HEK293 (cell line): ENCODE data around the gene CYB5B.

Experiments
- CTCF ChIA-PET: fragments of 350-600 bp; formaldehyde crosslinking; extraction: SDS; loops from one replicate; lab custom pipeline; 2021; ENCODE audit warnings: antibody characterized with exemption; lab: Yijun Ruan, JAX
- POLR2A ChIA-PET: fragments of 300-600 bp; formaldehyde crosslinking; extraction: SDS; loops from one replicate; lab custom pipeline; 2020; ENCODE audit warnings: antibody characterized with exemption, inconsistent platforms; lab: Yijun Ruan, JAX
- H3K27ac ChIP-seq: fragments of 200-500 bp; sonication (Bioruptor generic); 2 replicates; pipeline ENCODE4 v1.5.1; 2014; ENCODE audit warnings: low read depth, low read length, control low read depth, inconsistent platforms; ENCODE audit errors: extremely low read depth
- H3K36me3 ChIP-seq, 2 experiments: fragments of 200-500 bp in 1 of 2; sonication (Bioruptor generic) in 1 of 2; 1 replicate in 1 of 2; 2 replicates in 1 of 2; pipeline ENCODE4 v1.5.1; 2014 to 2017; ENCODE audit warnings: inconsistent platforms in 2 of 2, low read length in 2 of 2; ENCODE audit not compliant: control insufficient read depth in 2 of 2, insufficient read depth in 1 of 2
- H3K4me1 ChIP-seq: fragments of 200-500 bp; sonication (Bioruptor generic); 2 replicates; pipeline ENCODE4 v1.5.1; 2014; ENCODE audit warnings: mild to moderate bottlenecking, low read length, inconsistent platforms; ENCODE audit not compliant: control insufficient read depth, insufficient read depth
- H3K4me3 ChIP-seq: 2 replicates; pipeline ENCODE4 v1.5.1; 2011; ENCODE audit warnings: low read depth, mild to moderate bottlenecking, control low read depth, low read length, moderate library complexity
- H3K9me3 ChIP-seq: fragments of 200-500 bp; sonication (Bioruptor generic); 2 replicates; pipeline ENCODE4 v1.5.1; 2014; ENCODE audit warnings: low read depth, low read length, inconsistent platforms; ENCODE audit not compliant: control insufficient read depth, insufficient read depth
- GLI4 ChIP-seq: fragments of 450-650 bp; formaldehyde crosslinking; IDR thresholded peaks from 2 replicates; pipeline ENCODE4 v1.5.1; 2016; ENCODE audit warnings: missing biosample characterization, missing genetic modification characterization
- SETDB1 ChIP-seq: IDR thresholded peaks from one replicate; pipeline ENCODE4 v1.6.1; 2017; ENCODE audit warnings: mild to moderate bottlenecking, low read length, moderate library complexity, mixed read lengths; ENCODE audit not compliant: insufficient read length
- SP3 ChIP-seq: fragments of 450-650 bp; formaldehyde crosslinking; IDR thresholded peaks from 2 replicates; pipeline ENCODE4 v1.5.1; 2016; ENCODE audit warnings: missing biosample characterization, missing genetic modification characterization
- WT1 ChIP-seq: fragments of 450-650 bp; formaldehyde crosslinking; IDR thresholded peaks from 2 replicates; pipeline ENCODE4 v1.5.1; 2016; ENCODE audit warnings: missing biosample characterization, missing genetic modification characterization
- ZNF133 ChIP-seq: fragments of 450-650 bp; formaldehyde crosslinking; IDR thresholded peaks from 2 replicates; pipeline ENCODE4 v1.5.1; 2016; ENCODE audit warnings: missing biosample characterization, missing genetic modification characterization
- ZNF184 ChIP-seq: fragments of 450-650 bp; IDR thresholded peaks from 2 replicates; pipeline ENCODE4 v1.5.1; 2018; ENCODE audit warnings: missing biosample characterization, mild to moderate bottlenecking, missing genetic modification characterization
- ZNF223 ChIP-seq: fragments of 450-650 bp; formaldehyde crosslinking; IDR thresholded peaks from 2 replicates; pipeline ENCODE4 v1.5.1; 2016; ENCODE audit warnings: missing biosample characterization, missing genetic modification characterization
- ZNF391 ChIP-seq: fragments of 450-650 bp; formaldehyde crosslinking; IDR thresholded peaks from 2 replicates; pipeline ENCODE4 v1.5.1; 2016; ENCODE audit warnings: low read depth, missing biosample characterization, missing genetic modification characterization, borderline replicate concordance
- ZNF473 ChIP-seq: fragments of 450-650 bp; formaldehyde crosslinking; IDR thresholded peaks from 2 replicates; pipeline ENCODE4 v1.5.1; 2017; ENCODE audit warnings: missing biosample characterization, missing genetic modification characterization
- ZNF585B ChIP-seq: fragments of 450-650 bp; formaldehyde crosslinking; IDR thresholded peaks from 2 replicates; pipeline ENCODE4 v1.5.1; 2016; ENCODE audit warnings: missing biosample characterization, missing genetic modification characterization
- ZNF670 ChIP-seq: fragments of 450-650 bp; formaldehyde crosslinking; IDR thresholded peaks from 2 replicates; pipeline ENCODE4 v1.5.1; 2016; ENCODE audit warnings: missing biosample characterization, missing genetic modification characterization, low read depth
- ZNF843 ChIP-seq: fragments of 450-650 bp; formaldehyde crosslinking; IDR thresholded peaks from 2 replicates; pipeline ENCODE4 v1.5.1; 2016; ENCODE audit warnings: missing biosample characterization, missing genetic modification characterization
- TF ChIP-seq, protein P1 (sequence below): fragments of 450-650 bp; formaldehyde crosslinking; IDR thresholded peaks from 2 replicates; pipeline ENCODE4 v1.5.1; 2016; ENCODE audit warnings: missing biosample characterization, missing genetic modification characterization
- TF ChIP-seq, protein P2 (sequence below): fragments of 450-650 bp; formaldehyde crosslinking; IDR thresholded peaks from 2 replicates; pipeline ENCODE4 v1.5.1; 2016; ENCODE audit warnings: missing biosample characterization, missing genetic modification characterization
- TF ChIP-seq, protein P3 (sequence below): fragments of 450-650 bp; formaldehyde crosslinking; IDR thresholded peaks from 2 replicates; pipeline ENCODE4 v1.5.1; 2017; ENCODE audit warnings: missing biosample characterization, missing genetic modification characterization
- TF ChIP-seq, protein P4 (sequence below): fragments of 450-650 bp; formaldehyde crosslinking; conservative IDR thresholded peaks from 2 replicates; pipeline ENCODE4 v1.5.1; 2016; ENCODE audit warnings: low read depth, missing biosample characterization, missing genetic modification characterization
- TF ChIP-seq, protein P5 (sequence below): fragments of 450-650 bp; formaldehyde crosslinking; IDR thresholded peaks from 2 replicates; pipeline ENCODE4 v1.5.1; 2016; ENCODE audit warnings: missing biosample characterization, missing genetic modification characterization

Gene CYB5B

DNA sequence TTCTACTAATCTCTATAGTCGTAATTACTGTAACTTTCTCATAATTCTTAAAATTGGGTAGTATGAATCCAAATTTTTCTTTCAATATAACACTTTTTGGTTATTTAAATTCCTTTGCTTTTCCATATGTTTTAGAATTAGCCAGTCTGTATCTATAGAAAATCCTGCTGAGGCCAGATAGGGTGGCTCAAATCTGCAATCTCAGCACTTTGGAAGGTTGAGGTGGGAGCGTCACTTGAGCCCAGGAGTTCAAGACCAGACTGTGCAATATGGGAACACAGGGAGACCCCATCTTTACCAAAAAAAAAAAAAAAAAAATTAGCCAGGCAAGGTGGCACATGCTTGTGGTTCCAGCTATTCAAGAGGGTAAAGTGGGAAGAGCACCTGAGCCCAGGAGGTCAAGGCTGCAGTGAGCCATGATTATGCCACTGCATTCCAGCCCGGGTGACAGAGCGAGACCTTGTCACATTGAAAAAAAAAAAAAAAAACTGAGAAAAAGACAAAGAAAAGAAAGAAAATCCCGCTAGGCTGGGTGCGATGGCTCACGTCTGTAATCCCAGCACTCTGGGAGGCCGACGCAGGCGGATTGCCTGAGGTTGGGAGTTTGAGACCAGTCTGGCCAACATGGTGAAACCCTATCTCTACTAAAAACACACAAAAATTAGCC, 47.9 kb upstream of the CYB5B start:
- H3K27ac ChIP-seq: no peak overlapping the region
- POLR2A ChIA-PET: no interaction called here
- H3K4me3 ChIP-seq: no peak overlapping the region
- H3K36me3 ChIP-seq: peaks cover 42 to 75% of the 10 kb centered on the region in 2 experiments
- no peak for TF ChIP-seq ZNF391
- TF ChIP-seq, protein P1, sequence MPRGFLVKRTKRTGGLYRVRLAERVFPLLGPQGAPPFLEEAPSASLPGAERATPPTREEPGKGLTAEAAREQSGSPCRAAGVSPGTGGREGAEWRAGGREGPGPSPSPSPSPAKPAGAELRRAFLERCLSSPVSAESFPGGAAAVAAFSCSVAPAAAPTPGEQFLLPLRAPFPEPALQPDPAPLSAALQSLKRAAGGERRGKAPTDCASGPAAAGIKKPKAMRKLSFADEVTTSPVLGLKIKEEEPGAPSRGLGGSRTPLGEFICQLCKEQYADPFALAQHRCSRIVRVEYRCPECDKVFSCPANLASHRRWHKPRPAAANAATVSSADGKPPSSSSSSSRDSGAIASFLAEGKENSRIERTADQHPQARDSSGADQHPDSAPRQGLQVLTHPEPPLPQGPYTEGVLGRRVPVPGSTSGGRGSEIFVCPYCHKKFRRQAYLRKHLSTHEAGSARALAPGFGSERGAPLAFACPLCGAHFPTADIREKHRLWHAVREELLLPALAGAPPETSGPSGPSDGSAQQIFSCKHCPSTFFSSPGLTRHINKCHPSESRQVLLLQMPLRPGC (tag by site-specific recombination): no peak
- TF ChIP-seq ZNF133 (tag by site-specific recombination): no peak
- TF ChIP-seq ZNF843: no peak
- TF ChIP-seq, protein P2, sequence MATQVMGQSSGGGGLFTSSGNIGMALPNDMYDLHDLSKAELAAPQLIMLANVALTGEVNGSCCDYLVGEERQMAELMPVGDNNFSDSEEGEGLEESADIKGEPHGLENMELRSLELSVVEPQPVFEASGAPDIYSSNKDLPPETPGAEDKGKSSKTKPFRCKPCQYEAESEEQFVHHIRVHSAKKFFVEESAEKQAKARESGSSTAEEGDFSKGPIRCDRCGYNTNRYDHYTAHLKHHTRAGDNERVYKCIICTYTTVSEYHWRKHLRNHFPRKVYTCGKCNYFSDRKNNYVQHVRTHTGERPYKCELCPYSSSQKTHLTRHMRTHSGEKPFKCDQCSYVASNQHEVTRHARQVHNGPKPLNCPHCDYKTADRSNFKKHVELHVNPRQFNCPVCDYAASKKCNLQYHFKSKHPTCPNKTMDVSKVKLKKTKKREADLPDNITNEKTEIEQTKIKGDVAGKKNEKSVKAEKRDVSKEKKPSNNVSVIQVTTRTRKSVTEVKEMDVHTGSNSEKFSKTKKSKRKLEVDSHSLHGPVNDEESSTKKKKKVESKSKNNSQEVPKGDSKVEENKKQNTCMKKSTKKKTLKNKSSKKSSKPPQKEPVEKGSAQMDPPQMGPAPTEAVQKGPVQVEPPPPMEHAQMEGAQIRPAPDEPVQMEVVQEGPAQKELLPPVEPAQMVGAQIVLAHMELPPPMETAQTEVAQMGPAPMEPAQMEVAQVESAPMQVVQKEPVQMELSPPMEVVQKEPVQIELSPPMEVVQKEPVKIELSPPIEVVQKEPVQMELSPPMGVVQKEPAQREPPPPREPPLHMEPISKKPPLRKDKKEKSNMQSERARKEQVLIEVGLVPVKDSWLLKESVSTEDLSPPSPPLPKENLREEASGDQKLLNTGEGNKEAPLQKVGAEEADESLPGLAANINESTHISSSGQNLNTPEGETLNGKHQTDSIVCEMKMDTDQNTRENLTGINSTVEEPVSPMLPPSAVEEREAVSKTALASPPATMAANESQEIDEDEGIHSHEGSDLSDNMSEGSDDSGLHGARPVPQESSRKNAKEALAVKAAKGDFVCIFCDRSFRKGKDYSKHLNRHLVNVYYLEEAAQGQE (tag by site-specific recombination): no peak
- TF ChIP-seq, protein P3, sequence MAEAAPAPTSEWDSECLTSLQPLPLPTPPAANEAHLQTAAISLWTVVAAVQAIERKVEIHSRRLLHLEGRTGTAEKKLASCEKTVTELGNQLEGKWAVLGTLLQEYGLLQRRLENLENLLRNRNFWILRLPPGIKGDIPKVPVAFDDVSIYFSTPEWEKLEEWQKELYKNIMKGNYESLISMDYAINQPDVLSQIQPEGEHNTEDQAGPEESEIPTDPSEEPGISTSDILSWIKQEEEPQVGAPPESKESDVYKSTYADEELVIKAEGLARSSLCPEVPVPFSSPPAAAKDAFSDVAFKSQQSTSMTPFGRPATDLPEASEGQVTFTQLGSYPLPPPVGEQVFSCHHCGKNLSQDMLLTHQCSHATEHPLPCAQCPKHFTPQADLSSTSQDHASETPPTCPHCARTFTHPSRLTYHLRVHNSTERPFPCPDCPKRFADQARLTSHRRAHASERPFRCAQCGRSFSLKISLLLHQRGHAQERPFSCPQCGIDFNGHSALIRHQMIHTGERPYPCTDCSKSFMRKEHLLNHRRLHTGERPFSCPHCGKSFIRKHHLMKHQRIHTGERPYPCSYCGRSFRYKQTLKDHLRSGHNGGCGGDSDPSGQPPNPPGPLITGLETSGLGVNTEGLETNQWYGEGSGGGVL (tag by site-specific recombination): no peak
- TF ChIP-seq SETDB1: no peak
- TF ChIP-seq ZNF223 (tag by site-specific recombination): no peak
- no peak for TF ChIP-seq ZNF670
- no peak for TF ChIP-seq WT1
- TF ChIP-seq SP3 (tag by site-specific recombination): no peak
- TF ChIP-seq, all 188 proteins: peak for 0
- no peaks in the 10 kb centered on the region for H3K9me3 ChIP-seq
- CTCF ChIA-PET: interaction anchor here (0.6 to 0.7 kb wide), 3 partner anchors 8 to 189 kb away, joined by 3 to 4 read pairs (median 3); no protein-coding TSS in a partner anchor
- no peaks in the 10 kb centered on the region for H3K4me1 ChIP-seq

DNA sequence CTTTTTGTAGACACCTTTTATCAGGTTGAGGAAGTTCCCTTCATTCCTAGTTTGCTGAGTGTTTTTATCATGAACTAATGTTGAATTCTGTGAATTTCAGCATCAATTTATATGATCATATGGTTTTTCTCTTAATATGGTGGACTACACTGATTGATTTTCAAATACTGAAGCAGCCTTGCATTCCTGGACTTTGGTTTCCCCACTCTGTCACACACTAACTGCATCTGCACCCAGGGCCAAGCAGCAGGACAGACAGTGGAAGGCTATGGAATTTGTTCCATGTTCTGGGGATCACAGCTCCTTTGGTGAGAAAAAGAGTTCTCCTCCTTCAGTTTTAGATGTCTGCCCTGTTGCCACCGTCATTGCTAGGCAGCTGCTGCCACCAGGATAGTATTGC, 46.4 kb upstream of the CYB5B start:
- ChIA-PET CTCF (interaction anchor here (0.7 to 1.6 kb wide), 2 partner anchors 18 to 66 kb away, joined by 3 to 10 read pairs; no protein-coding TSS in a partner anchor), POLR2A (no interaction called here)
- no peaks in the 10 kb centered on the region for H3K9me3 ChIP-seq
- H3K27ac ChIP-seq: no peak overlapping the region
- no peak overlapping the region for H3K4me3 ChIP-seq
- H3K36me3 ChIP-seq: peaks cover 45 to 75% of the 10 kb centered on the region in 2 experiments
- H3K4me1 ChIP-seq: no peaks in the 10 kb centered on the region
- TF ChIP-seq GLI4 (tag by site-specific recombination) (no peak), ZNF473 (tag by site-specific recombination) (no peak)

DNA sequence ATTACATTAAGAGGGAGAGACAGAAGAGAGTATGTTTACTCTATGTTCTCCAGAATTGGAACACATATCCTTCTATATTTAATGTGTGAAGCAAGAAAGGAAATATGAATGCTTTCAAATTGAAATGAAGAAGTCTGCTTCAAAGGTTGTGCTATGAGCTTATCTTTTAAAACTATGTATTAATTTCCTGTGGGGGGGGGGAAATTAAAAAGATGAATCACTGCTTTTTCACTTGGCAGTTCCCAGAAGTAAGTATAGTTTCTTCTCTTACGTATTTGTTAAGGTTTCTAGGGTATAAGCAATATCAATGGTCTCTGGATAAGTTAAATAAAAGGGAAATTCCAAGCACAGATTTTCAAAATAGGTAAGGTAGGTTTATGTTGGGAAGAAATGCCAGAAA, 45.7 kb upstream of the CYB5B start:
- H3K4me1 ChIP-seq: no peaks in the 10 kb centered on the region
- no peak overlapping the region for H3K27ac ChIP-seq
- ChIA-PET CTCF (interaction anchor here (1.6 kb wide), 1 partner anchor 17 kb away, joined by 10 read pairs; no protein-coding TSS in a partner anchor), POLR2A (interaction anchor here (0.5 to 0.6 kb wide), 2 partner anchors 20 to 354 kb away, joined by 5 to 6 read pairs; no protein-coding TSS in a partner anchor)
- no peaks in the 10 kb centered on the region for H3K9me3 ChIP-seq
- H3K36me3 ChIP-seq: peaks cover 45 to 78% of the 10 kb centered on the region in 2 experiments
- no peak overlapping the region for H3K4me3 ChIP-seq
- TF ChIP-seq, protein P4, sequence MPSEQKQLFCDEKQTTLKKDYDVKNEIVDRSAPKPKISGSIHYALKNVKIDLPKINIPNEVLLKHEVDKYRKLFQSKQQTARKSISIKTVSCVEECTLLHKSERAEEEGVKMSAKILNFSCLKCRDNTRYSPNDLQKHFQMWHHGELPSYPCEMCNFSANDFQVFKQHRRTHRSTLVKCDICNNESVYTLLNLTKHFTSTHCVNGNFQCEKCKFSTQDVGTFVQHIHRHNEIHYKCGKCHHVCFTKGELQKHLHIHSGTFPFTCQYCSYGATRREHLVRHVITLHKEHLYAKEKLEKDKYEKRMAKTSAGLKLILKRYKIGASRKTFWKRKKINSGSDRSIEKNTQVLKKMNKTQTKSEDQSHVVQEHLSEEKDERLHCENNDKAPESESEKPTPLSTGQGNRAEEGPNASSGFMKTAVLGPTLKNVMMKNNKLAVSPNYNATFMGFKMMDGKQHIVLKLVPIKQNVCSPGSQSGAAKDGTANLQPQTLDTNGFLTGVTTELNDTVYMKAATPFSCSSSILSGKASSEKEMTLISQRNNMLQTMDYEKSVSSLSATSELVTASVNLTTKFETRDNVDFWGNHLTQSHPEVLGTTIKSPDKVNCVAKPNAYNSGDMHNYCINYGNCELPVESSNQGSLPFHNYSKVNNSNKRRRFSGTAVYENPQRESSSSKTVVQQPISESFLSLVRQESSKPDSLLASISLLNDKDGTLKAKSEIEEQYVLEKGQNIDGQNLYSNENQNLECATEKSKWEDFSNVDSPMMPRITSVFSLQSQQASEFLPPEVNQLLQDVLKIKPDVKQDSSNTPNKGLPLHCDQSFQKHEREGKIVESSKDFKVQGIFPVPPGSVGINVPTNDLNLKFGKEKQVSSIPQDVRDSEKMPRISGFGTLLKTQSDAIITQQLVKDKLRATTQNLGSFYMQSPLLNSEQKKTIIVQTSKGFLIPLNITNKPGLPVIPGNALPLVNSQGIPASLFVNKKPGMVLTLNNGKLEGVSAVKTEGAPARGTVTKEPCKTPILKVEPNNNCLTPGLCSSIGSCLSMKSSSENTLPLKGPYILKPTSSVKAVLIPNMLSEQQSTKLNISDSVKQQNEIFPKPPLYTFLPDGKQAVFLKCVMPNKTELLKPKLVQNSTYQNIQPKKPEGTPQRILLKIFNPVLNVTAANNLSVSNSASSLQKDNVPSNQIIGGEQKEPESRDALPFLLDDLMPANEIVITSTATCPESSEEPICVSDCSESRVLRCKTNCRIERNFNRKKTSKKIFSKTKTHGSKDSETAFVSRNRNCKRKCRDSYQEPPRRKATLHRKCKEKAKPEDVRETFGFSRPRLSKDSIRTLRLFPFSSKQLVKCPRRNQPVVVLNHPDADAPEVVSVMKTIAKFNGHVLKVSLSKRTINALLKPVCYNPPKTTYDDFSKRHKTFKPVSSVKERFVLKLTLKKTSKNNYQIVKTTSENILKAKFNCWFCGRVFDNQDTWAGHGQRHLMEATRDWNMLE (tag by site-specific recombination): no peak
- TF ChIP-seq ZNF585B (tag by site-specific recombination) (no peak), ZNF184 (tag by site-specific recombination) (no peak)
- TF ChIP-seq, protein P5, sequence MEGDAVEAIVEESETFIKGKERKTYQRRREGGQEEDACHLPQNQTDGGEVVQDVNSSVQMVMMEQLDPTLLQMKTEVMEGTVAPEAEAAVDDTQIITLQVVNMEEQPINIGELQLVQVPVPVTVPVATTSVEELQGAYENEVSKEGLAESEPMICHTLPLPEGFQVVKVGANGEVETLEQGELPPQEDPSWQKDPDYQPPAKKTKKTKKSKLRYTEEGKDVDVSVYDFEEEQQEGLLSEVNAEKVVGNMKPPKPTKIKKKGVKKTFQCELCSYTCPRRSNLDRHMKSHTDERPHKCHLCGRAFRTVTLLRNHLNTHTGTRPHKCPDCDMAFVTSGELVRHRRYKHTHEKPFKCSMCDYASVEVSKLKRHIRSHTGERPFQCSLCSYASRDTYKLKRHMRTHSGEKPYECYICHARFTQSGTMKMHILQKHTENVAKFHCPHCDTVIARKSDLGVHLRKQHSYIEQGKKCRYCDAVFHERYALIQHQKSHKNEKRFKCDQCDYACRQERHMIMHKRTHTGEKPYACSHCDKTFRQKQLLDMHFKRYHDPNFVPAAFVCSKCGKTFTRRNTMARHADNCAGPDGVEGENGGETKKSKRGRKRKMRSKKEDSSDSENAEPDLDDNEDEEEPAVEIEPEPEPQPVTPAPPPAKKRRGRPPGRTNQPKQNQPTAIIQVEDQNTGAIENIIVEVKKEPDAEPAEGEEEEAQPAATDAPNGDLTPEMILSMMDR (tag by site-specific recombination): no peak
